Body of pancreas (tissue), 4 donors: ENCODE data around the gene TTYH2.

ENCODE experiments used
- CTCF ChIP-seq, 7 experiments: fragments of 450-650 bp in 4 of 7; fragments of 200-600 bp in 3 of 7; sonication (generic) in 3 of 7; IDR thresholded peaks; one replicate each; pipeline ENCODE4 v1.5.1; 2016 to 2019; ENCODE audit warnings: antibody characterized with exemption in 7 of 7
- POLR2A ChIP-seq, 3 donors: fragments of 450-650 bp; IDR thresholded peaks; one replicate each; pipeline ENCODE4 v1.6.1; 2016; ENCODE audit warnings: antibody characterized with exemption in 3 of 3, mild to moderate bottlenecking in 2 of 3

GRCh38 chr17:74170924-74171323 is 42.4 kb upstream of the TTYH2 start:
- TF ChIP-seq CTCF (IDR thresholded peaks at IDR 0.05) (no peak), POLR2A (IDR thresholded peaks at IDR 0.05) (no peak)
